HG03064 (cell line): ENCODE data around the gene FOS.
A peak's percentile ranks its signal among the peaks of the same experiment; 100 is the strongest.
"Not testable (repeated sequence)": the region's sequence is repeated elsewhere in the genome, so short reads cannot be mapped to it uniquely, and the experiment has no call there.

Experiments used
- ATAC-seq: cut with Tn5 transposase; IDR thresholded peaks from one replicate; pipeline ENCODE4 v1.9.1; 2021; ENCODE audit warnings: low read depth; ENCODE audit not compliant: unreplicated experiment

FOS gene

DNA sequence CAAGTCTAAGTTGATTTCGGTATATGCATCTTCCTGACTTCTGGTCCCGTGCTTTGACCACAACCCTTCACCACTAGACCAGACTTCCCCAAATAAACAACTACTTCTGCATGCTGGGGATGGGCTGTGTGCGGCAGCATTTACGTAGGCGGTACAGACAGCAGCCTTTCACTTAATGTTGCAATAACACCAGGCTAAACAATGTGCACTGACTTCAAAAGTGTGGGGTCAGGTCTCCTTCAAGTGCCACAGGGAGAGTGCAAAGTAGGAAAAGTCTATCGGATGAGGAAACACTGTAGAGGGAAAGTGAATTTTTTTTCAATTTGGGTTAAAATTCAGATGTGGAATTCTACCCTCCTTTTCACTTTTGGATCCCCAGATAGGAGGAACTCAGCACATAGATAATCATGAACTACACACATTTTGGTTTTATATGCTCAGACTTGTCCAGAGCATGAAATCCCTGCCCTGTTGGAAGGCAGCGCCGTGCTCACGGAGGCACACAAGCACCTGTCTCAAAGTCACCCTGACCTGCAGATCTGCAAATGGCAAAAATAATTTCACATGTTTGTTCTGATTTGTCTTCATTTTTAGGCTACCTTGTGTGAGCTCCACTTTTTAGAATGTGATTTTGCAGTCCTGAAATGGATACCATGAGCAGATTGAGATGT, 3.6 kb upstream of the FOS start:
- ATAC-seq: no peak

DNA sequence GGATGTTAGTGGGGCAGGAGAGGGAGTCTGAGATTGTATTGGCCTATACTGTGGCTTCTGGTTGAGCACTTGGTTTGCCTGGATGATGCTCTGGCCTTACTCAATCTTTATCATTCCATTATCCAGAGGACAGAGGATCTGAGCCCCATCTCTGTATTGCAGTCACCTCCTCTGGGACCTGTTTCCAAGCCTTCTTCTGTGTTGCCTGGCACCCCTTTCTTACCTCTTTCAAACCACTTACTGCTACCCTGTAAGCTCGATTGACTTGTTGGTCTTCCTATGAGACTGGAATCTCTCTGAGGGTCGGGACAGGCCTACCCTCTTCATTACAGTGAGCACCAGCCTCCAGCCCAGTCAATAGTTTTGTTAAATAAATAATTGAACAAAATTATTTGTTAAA, 3.0 kb upstream of the FOS start:
- ATAC-seq: no peak

DNA sequence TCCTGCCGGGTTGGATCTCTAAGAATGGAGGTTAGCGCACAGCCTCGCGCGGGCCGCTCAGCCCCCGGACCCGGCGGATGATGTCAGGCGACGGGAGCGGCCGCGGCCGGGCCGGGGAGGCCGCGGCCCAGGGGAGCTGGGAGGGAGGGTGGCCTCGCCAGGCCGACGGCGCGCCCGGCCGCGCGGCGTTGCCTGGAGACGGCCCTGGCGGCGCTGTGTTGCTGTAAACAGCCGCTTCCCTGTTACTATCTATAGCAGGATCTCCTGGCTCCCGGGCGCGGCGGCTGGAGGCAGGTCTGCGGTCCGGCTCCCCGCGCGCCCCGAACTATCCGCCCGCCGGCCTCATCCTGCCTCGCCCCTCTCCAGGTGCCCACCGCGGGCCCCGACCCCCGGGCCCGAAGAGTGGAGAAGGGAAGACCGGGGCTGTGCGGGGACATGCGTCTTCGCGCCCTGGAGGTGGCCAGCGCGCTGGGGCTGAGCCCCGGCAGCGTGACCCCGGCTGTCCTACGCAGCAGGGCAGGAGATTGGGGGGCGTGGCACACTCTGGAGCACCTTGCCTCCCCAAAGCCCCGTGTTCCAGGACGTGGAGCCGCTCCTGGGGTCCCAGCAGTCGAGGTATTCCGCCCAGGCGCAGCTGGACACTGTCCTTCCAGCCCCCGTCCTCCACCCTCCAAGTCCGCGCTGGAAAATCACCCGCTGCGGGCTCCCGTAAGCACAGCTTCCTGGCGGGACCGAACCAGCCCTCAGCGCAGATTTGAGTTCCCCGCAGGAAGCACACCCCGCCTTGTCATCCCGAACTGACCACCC, 1.4 kb upstream of the FOS start:
- ATAC-seq: no peak

- ATAC-seq: peak; percentile 2
Observed at GRCh38 chr14:75277815-75278421, 710 bp upstream of the FOS start.

- no peak for ATAC-seq
Observed at GRCh38 chr14:75279153-75279762, 630 bp downstream of the FOS start.

GRCh38 chr14:75279763-75280290, 1.2 kb downstream of the FOS start:
- no peak for ATAC-seq

DNA sequence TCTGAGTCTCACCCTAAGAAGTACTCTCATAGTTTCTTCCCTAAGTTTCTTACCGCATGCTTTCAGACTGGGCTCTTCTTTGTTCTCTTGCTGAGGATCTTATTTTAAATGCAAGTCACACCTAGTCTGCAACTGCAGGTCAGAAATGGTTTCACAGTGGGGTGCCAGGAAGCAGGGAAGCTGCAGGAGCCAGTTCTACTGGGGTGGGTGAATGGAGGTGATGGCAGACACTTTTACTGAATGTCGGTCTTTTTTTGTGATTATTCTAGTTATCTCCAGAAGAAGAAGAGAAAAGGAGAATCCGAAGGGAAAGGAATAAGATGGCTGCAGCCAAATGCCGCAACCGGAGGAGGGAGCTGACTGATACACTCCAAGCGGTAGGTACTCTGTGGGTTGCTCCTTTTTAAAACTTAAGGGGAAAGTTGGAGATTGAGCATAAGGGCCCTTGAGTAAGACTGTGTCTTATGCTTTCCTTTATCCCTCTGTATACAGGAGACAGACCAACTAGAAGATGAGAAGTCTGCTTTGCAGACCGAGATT, 1.7 kb downstream of the FOS start:
- no peak for ATAC-seq

GRCh38 chr14:75280831-75281653, 2.4 kb downstream of the FOS start:
- ATAC-seq: no peak

DNA sequence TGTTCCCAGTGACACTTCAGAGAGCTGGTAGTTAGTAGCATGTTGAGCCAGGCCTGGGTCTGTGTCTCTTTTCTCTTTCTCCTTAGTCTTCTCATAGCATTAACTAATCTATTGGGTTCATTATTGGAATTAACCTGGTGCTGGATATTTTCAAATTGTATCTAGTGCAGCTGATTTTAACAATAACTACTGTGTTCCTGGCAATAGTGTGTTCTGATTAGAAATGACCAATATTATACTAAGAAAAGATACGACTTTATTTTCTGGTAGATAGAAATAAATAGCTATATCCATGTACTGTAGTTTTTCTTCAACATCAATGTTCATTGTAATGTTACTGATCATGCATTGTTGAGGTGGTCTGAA, 3.0 kb downstream of the FOS start:
- ATAC-seq: no peak

DNA sequence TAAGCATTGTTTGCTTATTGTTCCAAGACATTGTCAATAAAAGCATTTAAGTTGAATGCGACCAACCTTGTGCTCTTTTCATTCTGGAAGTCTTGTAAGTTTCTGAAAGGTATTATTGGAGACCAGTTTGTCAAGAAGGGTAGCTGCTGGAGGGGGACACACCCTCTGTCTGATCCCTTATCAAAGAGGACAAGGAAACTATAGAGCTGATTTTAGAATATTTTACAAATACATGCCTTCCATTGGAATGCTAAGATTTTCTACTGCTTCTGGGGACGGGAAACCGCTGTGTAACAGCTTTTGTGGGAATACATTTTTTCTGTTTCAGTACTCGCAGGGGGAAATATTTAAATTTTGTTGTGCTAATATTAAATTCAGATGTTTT, 3.5 kb downstream of the FOS start:
- ATAC-seq: no peak

DNA sequence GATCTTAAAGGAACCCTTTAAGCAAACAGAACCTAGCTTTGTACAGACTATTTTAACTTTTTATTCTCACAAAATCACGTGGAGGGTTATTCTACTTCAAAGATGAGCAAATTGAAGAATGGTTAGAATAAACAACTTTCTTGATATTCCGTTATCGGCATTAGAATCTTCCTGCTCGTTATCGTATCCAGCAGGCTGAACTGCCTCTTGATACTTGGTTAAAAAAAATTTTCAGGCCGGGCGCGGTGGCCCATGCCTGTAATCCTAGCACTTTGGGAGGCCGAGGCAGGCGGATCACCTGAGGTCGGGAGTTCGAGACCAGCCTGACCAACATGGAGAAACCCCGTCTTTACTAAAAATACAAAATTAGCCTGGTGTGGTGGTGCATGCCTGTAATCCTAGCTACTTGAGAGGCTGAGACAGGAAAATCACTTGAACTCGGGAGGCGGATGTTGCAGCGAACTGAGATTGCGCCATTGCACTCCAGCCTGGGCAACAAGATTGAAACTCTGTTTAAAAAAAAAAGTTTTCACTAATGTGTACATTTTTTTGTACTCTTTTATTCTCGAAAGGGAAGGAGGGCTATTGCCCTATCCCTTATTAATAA, 4.0 kb downstream of the FOS start:
- ATAC-seq: not testable (repeated sequence)

DNA sequence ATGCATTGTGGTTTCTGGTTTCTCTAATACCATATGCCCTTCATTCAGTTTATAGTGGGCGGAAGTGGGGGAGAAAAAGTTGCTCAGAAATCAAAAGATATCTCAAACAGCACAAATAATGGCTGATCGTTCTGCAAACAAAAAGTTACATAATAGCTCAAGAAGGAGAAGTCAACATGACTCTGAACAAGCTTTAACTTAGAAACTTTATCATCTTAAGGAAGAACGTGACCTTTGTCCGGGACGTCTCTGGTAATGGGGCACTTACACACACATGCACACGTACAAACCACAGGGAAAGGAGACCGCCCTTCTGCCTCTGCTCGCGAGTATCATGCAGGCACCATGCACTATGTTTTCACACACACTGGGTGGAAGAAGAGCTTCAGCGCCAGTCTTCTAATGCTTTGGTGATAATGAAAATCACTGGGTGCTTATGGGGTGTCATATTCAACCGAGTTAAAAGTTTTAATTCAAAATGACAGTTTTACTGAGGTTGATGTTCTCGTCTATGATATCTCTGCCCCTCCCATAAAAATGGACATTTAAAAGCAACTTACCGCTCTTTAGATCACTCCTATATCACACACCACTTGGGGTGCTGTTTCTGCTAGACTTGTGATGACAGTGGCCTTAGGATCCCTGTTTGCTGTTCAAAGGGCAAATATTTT, 4.7 kb downstream of the FOS start:
- ATAC-seq: no peak

GRCh38 chr14:75283833-75284563, 5.4 kb downstream of the FOS start:
- ATAC-seq: no peak

GRCh38 chr14:75285331-75285730, 6.7 kb downstream of the FOS start:
- no peak for ATAC-seq

DNA sequence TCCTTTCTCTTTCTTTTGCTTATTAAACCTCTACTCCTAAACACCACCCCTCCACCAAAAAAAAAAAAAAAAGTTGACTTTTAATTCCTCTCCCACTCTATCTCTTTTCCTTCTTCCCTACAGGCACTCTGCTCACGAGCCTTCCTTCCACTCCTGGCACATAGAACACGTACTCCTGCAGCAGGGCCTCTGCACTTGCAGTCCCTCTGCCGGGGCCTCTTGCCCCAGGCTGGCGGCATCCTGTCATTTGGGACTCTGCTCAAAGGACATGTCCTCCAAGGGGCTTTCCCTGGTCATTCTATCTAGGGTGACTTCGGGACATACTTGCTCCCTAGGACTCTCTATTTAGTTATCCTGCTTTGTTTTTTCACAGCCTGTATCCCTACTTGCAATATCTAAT, 7.7 kb downstream of the FOS start:
- no peak for ATAC-seq

GRCh38 chr14:75289840-75290388, 11.3 kb downstream of the FOS start:
- ATAC-seq: no peak

GRCh38 chr14:75290851-75291250, 12.2 kb downstream of the FOS start:
- ATAC-seq: no peak

- ATAC-seq: no peak
Observed at GRCh38 chr14:75291331-75291730, 12.7 kb downstream of the FOS start.
